ENCODE measurements around the gene LRRC26. TPM values are rescaled to one million over a fixed set of nuclear protein-coding genes. Genes with fewer than 3 reads are reported as not detected.

LRRC26 gene
- total RNA-seq, 1 donor from 2014 or later = not detected

DNA sequence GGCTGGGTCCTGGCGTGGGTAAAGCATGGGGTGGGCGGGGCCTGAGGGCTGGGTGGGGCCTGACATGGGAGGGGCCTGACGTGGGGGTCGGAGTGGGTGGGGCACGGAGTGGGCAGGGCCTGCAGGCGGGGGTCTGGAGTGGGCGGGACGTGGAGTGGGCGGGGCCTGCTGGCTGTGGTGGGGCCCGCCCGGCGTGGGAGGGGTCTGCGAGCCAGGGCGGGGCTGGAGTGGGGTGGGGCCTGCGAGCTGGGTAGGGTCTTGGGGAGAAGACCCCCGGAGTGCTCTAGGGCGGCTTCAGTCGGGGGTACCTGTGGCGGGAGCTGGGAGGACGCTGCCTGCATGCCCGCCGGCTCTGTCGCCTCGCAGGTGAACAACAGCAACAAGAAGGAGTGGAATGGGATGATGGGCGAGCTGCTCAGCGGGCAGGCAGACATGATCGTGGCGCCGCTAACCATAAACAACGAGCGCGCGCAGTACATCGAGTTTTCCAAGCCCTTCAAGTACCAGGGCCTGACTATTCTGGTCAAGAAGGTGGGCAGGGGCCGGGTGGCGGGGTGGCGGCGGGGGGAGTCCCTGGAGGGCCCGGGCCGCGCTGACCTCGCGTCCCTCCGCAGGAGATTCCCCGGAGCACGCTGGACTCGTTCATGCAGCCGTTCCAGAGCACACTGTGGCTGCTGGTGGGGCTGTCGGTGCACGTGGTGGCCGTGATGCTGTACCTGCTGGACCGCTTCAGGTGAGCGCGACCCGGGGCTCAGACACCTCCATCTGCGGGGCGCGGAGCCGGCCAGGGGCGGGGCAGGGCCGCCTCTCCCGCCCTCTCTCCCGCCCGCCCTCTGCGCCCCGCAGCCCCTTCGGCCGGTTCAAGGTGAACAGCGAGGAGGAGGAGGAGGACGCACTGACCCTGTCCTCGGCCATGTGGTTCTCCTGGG lies 8.0 kb downstream of the LRRC26 start:
- DNase-seq (ENCODE audit: low spot score in 2 of 2, unreplicated experiment in 2 of 2) = no peak
- H3K4me1 Mint-ChIP-seq = peaks cover 5% of the 10 kb centered on the region
- no peaks in the 10 kb centered on the region for H3K9me3 Mint-ChIP-seq
- H3K27me3 Mint-ChIP-seq (ENCODE audit: low read depth) = peaks cover 91% of the 10 kb centered on the region
- H3K27ac Mint-ChIP-seq = no peak overlapping the region
- H3K4me3 Mint-ChIP-seq = peak overlapping the region; percentile 10
- TF ChIP-seq CTCF (IDR thresholded peaks at IDR 0.05; ENCODE audit: unreplicated experiment) = no peak
- no peaks in the 10 kb centered on the region for H3K36me3 Mint-ChIP-seq

GRCh38 chr9:137160716-137161557 lies 8.9 kb downstream of the LRRC26 start:
- no peaks in the 10 kb centered on the region for H3K9me3 Mint-ChIP-seq
- H3K27me3 Mint-ChIP-seq (ENCODE audit: low read depth) = peaks cover 91% of the 10 kb centered on the region
- TF ChIP-seq CTCF (IDR thresholded peaks at IDR 0.05; ENCODE audit: unreplicated experiment) = no peak
- peaks cover 5% of the 10 kb centered on the region for H3K4me1 Mint-ChIP-seq
- H3K36me3 Mint-ChIP-seq = no peaks in the 10 kb centered on the region
- no peak overlapping the region for H3K27ac Mint-ChIP-seq
- no peak overlapping the region for H3K4me3 Mint-ChIP-seq
- no peak for DNase-seq (ENCODE audit: low spot score in 2 of 2, unreplicated experiment in 2 of 2)

DNA sequence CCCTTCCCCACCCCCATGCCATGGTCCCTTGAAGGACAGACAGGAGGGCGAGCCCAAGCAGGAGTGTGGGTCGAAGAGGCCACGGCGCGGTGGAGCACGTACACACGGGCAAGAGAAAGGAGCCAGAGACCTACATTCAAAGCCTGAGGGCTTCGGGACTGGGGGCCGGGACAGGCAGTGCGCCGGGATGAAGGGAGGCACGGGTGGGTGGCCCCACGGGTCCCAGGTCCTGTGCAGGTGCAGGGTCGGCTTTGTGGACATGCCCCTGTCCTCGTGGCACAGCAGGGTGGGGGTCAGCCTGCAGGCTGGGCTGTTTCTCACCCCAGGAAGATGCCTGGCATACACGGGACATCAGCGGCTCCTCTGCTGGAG lies 9.8 kb downstream of the LRRC26 start:
- no peak for DNase-seq (ENCODE audit: low spot score in 2 of 2, unreplicated experiment in 2 of 2)
- no peak for TF ChIP-seq CTCF (IDR thresholded peaks at IDR 0.05; ENCODE audit: unreplicated experiment)
- Mint-ChIP-seq H3K27me3 (ENCODE audit: low read depth) (peaks cover 91% of the 10 kb centered on the region), H3K36me3 (no peaks in the 10 kb centered on the region), H3K4me1 (peaks cover 5% of the 10 kb centered on the region), H3K4me3 (no peak overlapping the region), H3K9me3 (no peaks in the 10 kb centered on the region), H3K27ac (no peak overlapping the region)

- no peak overlapping the region for H3K27ac Mint-ChIP-seq
- H3K4me1 Mint-ChIP-seq = peaks cover 5% of the 10 kb centered on the region
- peaks cover 91% of the 10 kb centered on the region for H3K27me3 Mint-ChIP-seq (ENCODE audit: low read depth)
- H3K9me3 Mint-ChIP-seq = no peaks in the 10 kb centered on the region
- TF ChIP-seq CTCF (IDR thresholded peaks at IDR 0.05; ENCODE audit: unreplicated experiment) = no peak
- no peaks in the 10 kb centered on the region for H3K36me3 Mint-ChIP-seq
- no peak overlapping the region for H3K4me3 Mint-ChIP-seq
- no peak for DNase-seq (ENCODE audit: low spot score in 2 of 2, unreplicated experiment in 2 of 2)
Measured at GRCh38 chr9:137159105-137160053, 10.5 kb downstream of the LRRC26 start.

DNA sequence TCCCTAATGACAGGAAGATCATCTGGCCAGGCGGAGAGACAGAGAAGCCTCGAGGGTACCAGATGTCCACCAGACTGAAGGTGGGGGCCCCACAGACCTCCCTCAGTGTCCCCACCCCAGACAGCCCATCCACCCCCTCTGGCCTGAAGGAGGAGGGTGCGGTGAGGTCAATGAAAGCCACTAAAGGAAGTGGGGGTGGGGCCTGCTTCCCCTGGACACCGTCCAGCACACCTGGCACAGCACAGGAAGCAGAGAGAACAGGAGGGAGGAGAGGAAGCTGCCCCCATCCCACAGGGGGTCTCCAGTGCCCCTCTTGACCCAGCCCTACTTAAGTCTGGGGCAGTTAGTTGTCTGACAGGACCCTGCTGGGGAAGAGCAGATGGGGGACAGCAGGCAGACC lies 11.2 kb downstream of the LRRC26 start:
- DNase-seq (ENCODE audit: low spot score in 2 of 2, unreplicated experiment in 2 of 2) = no peak
- Mint-ChIP-seq H3K36me3 (no peaks in the 10 kb centered on the region), H3K4me1 (peaks cover 5% of the 10 kb centered on the region), H3K4me3 (no peak overlapping the region), H3K9me3 (no peaks in the 10 kb centered on the region), H3K27me3 (ENCODE audit: low read depth) (peaks cover 86% of the 10 kb centered on the region), H3K27ac (no peak overlapping the region)
- TF ChIP-seq CTCF (IDR thresholded peaks at IDR 0.05; ENCODE audit: unreplicated experiment) = no peak
